Fibroblast of skin of right quadriceps (primary cell): ENCODE measurements around the gene RNU5D-1.

ENCODE experiments used
- DNase-seq: peaks from one replicate; pipeline ENCODE4 v3.0.0-alpha.2; 2013

RNU5D-1 gene

DNA sequence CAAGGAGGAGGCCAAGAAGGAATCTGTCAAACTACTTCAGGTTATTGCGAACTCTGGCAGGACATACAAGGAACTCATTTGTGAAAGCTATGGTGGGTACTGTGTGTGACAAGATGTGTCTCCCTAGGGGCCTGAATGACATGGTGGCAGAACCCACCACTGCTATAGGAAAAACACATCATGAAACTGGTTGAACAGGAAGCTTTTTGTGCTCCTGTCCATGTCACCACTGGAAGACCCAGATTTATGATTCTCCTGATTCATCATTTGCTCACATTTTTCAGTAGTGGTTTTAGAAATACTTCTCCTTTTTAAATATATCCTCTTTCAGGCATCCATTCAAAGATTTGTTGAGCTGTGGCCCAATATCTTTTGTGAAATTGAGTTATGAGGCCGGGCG lies 32.8 kb downstream of the RNU5D-1 start:
- DNase-seq, result no peak

DNA sequence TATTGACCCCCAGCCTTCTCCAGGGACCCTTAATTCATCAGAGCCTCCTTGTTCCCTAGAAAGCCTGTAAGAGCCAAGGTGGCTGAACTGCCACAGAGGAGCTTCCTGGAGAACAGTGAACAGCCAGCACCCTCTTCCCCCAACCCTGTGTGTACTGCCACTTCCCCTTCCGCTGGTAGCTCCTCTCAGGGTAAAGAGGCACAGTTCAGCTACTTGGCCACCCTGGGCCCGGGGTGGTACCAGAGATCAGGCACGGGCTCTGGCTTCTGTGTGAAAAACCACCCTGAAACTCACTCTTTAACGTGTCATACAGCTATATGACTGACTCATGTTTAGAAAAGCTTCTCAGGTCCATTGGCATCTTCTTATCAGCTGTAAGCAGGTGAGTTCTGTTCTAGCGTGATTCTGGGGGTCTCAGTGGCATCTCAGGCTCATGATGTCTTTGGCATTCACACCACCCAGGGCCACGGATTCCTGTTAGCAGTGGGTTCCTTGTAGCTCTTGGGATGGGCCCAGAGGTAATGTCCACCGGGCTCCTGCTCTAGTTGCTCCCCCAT lies 34.1 kb downstream of the RNU5D-1 start:
- no peak for DNase-seq

DNA sequence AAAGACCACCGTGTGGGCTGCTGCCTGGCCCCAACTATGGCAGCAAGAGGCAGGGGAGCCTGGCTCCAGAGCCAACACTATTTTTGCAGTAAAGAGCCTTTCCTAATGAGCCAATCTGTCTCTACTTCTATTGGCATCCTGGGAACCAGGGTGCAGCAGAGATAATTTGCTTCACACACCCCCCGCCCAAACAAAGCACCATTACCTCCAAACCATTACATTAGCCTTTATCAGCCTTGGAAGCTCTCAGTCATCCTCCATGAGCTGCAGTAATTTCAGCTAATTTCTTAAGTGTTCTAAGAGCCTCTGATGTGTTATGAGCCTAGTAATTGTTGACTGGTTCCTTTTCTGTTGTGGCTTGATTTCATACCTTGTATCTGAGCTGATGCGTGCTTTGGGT lies 34.9 kb downstream of the RNU5D-1 start:
- no peak for DNase-seq

DNA sequence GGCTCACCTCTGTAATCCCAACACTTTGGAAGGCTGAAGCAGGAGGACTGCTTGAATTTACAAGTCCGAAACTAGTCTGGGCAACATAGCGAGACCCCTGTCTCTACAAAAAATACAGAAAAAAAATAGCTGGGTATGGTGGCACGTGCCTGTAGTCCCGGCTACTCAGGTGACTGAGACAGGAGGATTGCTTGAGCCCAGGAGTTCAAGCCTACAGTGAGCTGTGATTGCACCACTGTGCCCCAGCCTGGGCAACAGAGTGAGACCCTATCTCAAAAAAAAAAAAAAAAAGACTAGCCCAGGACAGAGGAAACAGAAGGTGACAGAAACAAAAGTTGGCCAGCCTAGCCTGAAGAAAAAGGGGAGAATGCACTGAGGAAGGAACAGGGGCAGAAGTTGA lies 35.3 kb downstream of the RNU5D-1 start:
- DNase-seq, result no peak

DNA sequence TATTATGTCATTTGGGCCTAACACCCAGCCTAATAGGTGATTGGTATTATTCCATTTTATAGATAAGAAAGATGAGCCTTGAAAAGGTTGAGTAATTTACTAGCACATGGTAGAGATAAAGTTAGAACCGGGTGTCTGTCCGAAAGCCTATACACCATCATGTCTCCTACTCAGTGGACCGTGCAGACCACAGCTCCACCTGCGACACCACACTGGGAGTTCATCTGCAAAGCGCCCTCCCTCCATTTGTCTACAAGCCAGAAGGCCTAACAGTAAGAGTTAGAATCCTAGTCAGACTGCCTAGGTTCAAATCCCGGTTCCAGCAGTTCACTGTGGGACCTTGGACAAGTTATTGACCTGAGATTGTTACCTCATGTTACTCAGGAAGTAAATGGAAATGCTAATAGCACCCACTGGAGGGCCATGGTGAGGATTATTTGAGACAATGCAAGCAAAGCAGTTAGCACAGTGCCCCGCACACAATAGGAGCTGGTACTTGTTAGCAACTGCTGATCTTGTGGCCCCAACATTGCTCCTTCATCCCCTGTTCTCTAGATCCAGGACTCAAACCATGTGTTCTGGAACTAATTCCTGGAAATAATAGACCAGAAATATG lies 36.0 kb downstream of the RNU5D-1 start:
- no peak for DNase-seq

DNA sequence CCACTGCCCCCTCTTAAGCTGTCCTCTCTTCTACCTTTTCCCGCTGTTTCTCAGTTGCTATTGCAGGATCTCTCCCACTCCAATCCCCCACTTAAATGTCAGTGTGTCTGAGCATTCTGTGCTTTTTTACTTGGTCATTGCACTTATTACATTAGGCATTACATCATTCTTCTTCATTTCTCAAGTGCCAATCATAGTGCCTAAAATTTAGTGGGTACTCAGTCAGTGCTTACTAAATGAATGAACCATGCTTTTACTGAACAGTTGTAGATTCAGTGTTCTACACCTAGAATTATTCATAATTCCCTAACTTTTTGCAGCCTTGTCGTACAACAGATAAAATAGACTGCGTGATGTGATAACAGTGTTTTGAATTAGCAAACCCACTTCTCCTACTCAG lies 37.1 kb downstream of the RNU5D-1 start:
- no peak for DNase-seq

DNA sequence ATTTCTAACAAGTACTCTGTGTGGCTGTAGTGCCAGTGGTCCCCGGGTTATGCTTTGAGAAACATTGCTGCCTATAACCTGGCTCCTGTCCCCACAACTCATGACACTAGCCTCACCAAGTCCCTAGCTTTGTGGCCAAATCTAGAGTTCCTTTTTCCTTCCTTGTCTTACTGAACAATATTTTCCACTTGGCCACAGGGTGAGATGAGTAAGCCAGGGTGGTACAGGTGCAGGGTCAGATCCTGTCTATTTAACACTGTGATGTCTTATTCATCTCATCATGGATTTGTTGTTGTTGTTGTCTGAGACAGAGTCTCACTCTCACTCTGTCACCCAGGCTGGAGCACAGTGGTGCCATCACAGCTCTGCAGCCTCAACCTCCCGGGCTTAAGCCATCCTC lies 37.8 kb downstream of the RNU5D-1 start:
- no peak for DNase-seq

DNA sequence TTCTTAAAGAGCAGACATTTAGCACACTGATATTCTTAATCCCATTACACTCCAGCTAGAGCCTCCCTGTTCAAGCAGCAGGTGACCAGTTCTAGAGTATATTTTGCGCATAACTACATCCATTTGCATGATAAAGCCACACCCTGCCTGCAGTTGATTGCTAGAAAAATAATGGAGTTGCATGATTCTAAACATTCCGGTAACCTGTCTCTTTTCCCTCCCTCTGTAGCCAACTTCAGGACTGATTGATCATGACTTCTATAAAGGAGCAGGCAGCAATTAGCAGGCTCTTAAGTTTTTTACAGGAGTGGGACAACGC lies 41.6 kb downstream of the RNU5D-1 start:
- DNase-seq, result no peak

DNA sequence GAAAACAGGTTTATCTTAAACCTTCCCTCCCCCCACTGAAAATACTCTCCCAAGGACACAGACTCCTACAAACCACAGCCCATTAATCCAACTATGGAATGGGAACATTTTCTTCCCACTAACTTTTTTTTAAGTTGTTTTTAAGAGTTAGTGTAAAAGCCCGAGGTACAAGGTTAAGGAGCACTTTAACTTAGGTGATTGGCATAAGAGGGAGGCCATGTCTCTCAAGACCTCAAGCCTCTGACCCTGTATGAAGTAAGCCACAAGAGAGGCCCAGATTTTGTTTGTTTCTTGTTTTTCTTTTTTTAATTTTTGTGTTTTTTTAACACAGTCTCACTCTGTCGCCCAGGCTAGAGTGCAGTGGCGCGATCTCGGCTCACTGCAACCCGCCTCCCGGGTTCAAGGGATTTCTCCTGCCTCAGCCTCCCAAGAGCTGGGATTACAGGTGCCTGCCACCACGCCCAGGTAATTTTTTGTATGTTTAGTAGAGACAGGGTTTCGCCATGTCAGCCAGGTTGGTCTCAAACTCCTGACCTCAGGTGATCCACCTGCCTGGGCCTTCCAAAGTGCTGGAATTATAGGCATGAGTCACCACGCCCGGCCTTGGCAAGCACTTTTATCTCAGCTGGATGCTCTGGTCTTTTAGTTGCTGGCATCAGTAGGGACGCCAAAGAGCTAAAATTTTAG lies 42.1 kb downstream of the RNU5D-1 start:
- DNase-seq, result no peak

DNA sequence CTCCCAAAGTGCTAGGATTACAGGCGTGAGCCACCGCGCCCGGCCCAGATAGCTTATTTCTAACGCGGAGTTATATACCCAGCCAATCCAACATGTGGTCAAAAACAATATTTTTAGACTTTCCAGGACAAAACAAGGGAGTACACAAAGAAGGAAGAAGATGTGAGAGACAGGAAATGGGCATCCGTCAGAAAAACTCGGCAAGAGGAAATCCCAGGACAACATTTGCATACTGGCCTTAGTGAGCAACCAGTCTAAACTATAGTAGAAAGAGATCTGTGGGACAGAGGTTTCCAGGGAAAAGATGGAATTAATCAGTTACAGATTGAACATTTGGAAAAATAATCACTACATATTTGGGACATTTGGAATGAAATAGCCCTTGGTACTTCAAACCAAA lies 45.1 kb downstream of the RNU5D-1 start:
- DNase-seq, result no peak

DNA sequence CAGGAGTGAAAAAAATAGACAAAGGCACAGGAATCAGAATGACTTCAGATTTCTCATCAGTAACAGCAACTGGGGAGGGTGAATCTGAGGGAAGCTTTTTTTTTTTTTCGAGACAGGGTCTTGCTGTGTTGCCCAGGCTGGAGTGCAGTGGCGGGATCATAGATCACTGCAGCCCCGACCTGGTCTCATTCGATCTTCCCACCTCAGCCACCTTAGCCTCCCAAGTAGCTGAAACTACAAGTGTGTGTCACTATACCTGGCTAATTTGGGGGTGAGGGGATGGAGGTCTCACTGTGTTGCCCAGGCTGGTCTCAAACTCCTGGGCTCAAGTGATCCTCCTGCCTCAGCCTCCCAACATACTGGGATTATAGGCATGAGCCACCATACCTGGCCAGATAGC lies 45.8 kb downstream of the RNU5D-1 start:
- DNase-seq, result no peak

DNA sequence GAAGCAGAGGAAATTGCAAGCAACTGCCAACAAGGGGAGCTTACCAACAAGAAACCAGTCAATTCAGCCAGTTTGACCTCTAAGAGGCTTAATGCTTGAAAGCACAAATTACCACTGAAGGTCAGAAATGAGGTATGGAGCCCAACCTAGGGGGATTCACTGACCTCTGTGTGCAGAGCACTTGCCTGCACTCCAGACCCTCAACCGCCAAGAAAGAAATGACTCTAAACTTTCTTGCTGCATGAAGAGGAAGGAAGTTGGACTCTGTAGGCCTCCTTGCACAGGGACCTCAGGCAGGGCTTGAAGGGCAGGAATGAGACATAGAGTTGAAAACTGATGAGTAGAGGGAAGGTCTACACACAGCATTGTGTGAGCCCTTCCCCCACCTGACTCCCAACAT lies 46.4 kb downstream of the RNU5D-1 start:
- no peak for DNase-seq

DNA sequence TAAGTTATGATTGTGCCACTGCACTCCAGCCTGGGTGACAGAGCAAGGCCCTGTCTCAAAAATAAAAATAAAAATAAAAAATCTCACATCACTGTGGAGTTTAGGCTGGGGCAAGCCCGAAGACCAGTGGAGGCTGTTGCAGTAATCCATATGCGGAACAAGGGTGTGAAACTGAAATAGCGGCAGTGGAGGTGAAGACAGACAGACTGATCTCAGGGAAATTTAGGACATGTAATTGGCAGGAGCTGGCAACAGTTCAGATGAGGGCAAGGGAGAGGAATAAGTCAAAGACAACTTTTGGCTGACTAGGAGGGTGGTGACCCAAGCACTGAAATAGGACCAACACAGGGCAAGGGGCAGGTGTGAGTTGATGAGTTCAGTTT lies 48.1 kb downstream of the RNU5D-1 start:
- DNase-seq, result no peak

DNA sequence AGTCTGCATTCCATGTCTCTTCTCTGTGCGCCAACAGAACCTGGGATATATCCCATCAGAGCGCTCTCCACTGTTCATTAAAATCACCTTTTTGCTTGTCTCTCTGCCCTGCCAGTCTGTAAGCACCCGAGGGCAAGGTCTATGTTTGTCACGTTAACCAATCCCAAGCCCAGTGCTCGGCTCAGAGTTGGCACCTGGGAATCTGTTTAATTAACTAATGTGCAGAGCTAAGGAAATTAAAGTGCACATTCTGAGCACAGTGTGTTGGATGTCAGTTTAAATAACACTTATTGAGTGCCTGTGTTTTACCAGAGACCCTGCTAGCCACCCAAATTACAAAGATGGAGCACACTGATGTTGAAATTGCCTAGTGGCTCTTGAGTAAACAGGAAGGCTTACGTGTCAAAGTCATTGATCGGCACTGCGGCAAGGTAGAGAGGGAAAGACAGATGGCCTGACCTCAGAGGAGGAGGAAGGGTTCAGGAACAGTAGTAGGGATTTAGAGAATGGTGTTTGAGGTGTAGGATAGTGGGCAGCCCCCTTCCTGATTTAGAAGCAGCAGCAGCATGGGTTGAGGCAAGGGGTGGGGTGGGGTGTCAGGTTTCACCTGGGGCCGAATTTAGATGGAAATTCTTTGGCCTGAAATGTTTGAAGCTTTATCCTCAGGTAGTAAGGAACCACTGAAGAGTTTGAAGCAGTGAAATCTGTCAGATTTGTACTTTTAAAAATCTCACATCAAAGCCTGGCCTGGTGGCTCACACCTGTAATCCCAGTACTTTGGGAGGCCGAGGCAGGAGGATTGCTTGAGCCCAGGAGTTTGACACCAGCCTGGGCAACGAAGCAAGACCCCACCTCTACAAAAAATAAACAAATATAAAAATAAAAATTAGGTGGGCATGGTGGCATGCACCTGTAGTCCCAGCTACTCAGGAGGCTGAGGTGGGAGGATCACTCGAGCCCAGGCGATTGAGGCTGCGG lies 48.8 kb downstream of the RNU5D-1 start:
- no peak for DNase-seq
